H9 (cell line): Measurements from ENCODE around the gene CDH13. TPM values are rescaled to one million over a fixed set of nuclear protein-coding genes. Genes with fewer than 3 reads are reported as not detected.

ENCODE experiments used
- DNase-seq: peaks from one replicate; pipeline ENCODE4 v3.0.0-alpha.2; 2017
- H2AFZ ChIP-seq: one replicate; pipeline ENCODE4 v1.6.1; 2013; ENCODE audit warnings: mild to moderate bottlenecking, low read length, control low read depth, moderate library complexity
- H2AK5ac ChIP-seq: 2 replicates; pipeline ENCODE4 v1.6.1; 2013; ENCODE audit warnings: low read length, control low read depth, mixed read lengths; ENCODE audit not compliant: insufficient read length
- H2BK120ac ChIP-seq: one replicate; pipeline ENCODE4 v1.6.1; 2013; ENCODE audit warnings: low read depth, mild to moderate bottlenecking, low read length, control low read depth, inconsistent platforms; ENCODE audit not compliant: poor library complexity, severe bottlenecking
- H2BK12ac ChIP-seq: 2 replicates; pipeline ENCODE4 v1.6.1; 2013; ENCODE audit warnings: low read length, control low read depth, mixed read lengths, low read depth; ENCODE audit not compliant: insufficient read length
- H2BK15ac ChIP-seq: 2 replicates; pipeline ENCODE4 v1.6.1; 2013; ENCODE audit warnings: low read depth, low read length, control low read depth
- H2BK20ac ChIP-seq: one replicate; pipeline ENCODE4 v1.6.1; 2013; ENCODE audit warnings: low read depth, mild to moderate bottlenecking, low read length, control low read depth, inconsistent platforms; ENCODE audit not compliant: poor library complexity, severe bottlenecking
- H2BK5ac ChIP-seq: 2 replicates; pipeline ENCODE4 v1.6.1; 2013; ENCODE audit warnings: low read length, control low read depth, mixed read lengths; ENCODE audit not compliant: insufficient read length
- H3K14ac ChIP-seq: 2 replicates; pipeline ENCODE4 v1.6.1; 2013; ENCODE audit warnings: low read length, control low read depth; ENCODE audit not compliant: insufficient read depth
- H3K18ac ChIP-seq: 2 replicates; pipeline ENCODE4 v1.6.1; 2013; ENCODE audit warnings: low read depth, mild to moderate bottlenecking, mixed read lengths, low read length, control low read depth; ENCODE audit not compliant: insufficient read length
- H3K23ac ChIP-seq: 2 replicates; pipeline ENCODE4 v1.6.1; 2013; ENCODE audit warnings: low read length, control low read depth, mixed read lengths, low read depth; ENCODE audit not compliant: insufficient read length
- H3K23me2 ChIP-seq: 2 replicates; pipeline ENCODE4 v1.6.1; 2013; ENCODE audit warnings: low read depth, mild to moderate bottlenecking, mixed read lengths, low read length, control low read depth; ENCODE audit not compliant: insufficient read length, poor library complexity, severe bottlenecking
- H3K27ac ChIP-seq: 2 replicates; pipeline ENCODE4 v1.5.1; 2013; ENCODE audit warnings: low read length, control low read depth, mixed read lengths, low read depth; ENCODE audit not compliant: insufficient read length
- H3K27me3 ChIP-seq: 2 replicates; pipeline ENCODE4 v1.6.1; 2013; ENCODE audit warnings: low read length, control low read depth, inconsistent platforms; ENCODE audit not compliant: insufficient read depth
- H3K4ac ChIP-seq: 2 replicates; pipeline ENCODE4 v1.6.1; 2013; ENCODE audit warnings: low read depth, mild to moderate bottlenecking, control low read depth, inconsistent platforms, low read length, moderate library complexity
- H3K4me1 ChIP-seq: 2 replicates; pipeline ENCODE4 v1.6.1; 2013; ENCODE audit warnings: low read length, control low read depth, inconsistent platforms; ENCODE audit not compliant: insufficient read depth
- H3K4me2 ChIP-seq: 2 replicates; pipeline ENCODE4 v1.6.1; 2013; ENCODE audit warnings: low read length, control low read depth, mixed read lengths; ENCODE audit not compliant: insufficient read length, insufficient read depth
- H3K56ac ChIP-seq: 2 replicates; pipeline ENCODE4 v1.6.1; 2013; ENCODE audit warnings: low read depth, mild to moderate bottlenecking, mixed read lengths, low read length, control low read depth; ENCODE audit not compliant: insufficient read length
- H3K79me1 ChIP-seq: 2 replicates; pipeline ENCODE4 v1.6.1; 2013; ENCODE audit warnings: low read depth, mild to moderate bottlenecking, moderate library complexity, low read length, control low read depth, inconsistent platforms; ENCODE audit not compliant: insufficient read depth, poor library complexity, severe bottlenecking
- H3K79me2 ChIP-seq: 2 replicates; pipeline ENCODE4 v1.6.1; 2013; ENCODE audit warnings: low read length, control low read depth, inconsistent platforms; ENCODE audit not compliant: insufficient read depth
- H3K9ac ChIP-seq: 2 replicates; pipeline ENCODE4 v1.6.1; 2013; ENCODE audit warnings: low read length, control low read depth, mixed read lengths; ENCODE audit not compliant: insufficient read length; ENCODE audit errors: extremely low read depth
- H3K9me3 ChIP-seq: one replicate; pipeline ENCODE4 v1.6.1; 2013; ENCODE audit warnings: low read depth, low read length, inconsistent platforms; ENCODE audit not compliant: control insufficient read depth
- H3T11ph ChIP-seq: one replicate; pipeline ENCODE4 v1.6.1; 2013; ENCODE audit warnings: mild to moderate bottlenecking, low read length, control low read depth, inconsistent platforms
- H4K20me1 ChIP-seq: one replicate; pipeline ENCODE4 v1.6.1; 2013; ENCODE audit not compliant: control insufficient read depth, insufficient read length, insufficient read depth
- H4K5ac ChIP-seq: 2 replicates; pipeline ENCODE4 v1.6.1; 2013; ENCODE audit warnings: low read depth, mild to moderate bottlenecking, mixed read lengths, low read length, control low read depth; ENCODE audit not compliant: insufficient read length
- H4K8ac ChIP-seq: replicated peaks from 2 replicates; pipeline ENCODE4 v1.6.1; 2013; ENCODE audit warnings: low read length, control low read depth, mixed read lengths, low read depth; ENCODE audit not compliant: insufficient read length
- H4K91ac ChIP-seq: 2 replicates; pipeline ENCODE4 v1.6.1; 2013; ENCODE audit warnings: low read depth, mild to moderate bottlenecking, moderate library complexity, mixed read lengths, low read length, control low read depth; ENCODE audit not compliant: insufficient read length
- H3K27ac Mint-ChIP-seq, 3 experiments: 2 replicates in 2 of 3; 3 replicates in 1 of 3; pipeline ENCODE4 v1.8.0; 2020 to 2021; ENCODE audit warnings: mixed read lengths in 3 of 3, mild to moderate bottlenecking in 1 of 3, moderate library complexity in 1 of 3
- H3K27me3 Mint-ChIP-seq: 2 replicates; pipeline ENCODE4 v1.8.0; 2021; ENCODE audit warnings: low read depth, mild to moderate bottlenecking, moderate library complexity, mixed read lengths
- H3K36me3 Mint-ChIP-seq, 3 experiments: 2 replicates in 2 of 3; 3 replicates in 1 of 3; pipeline ENCODE4 v1.8.0; 2020 to 2021; ENCODE audit warnings: low read depth in 3 of 3, mixed read lengths in 3 of 3; ENCODE audit not compliant: insufficient read depth in 1 of 3
- H3K4me1 Mint-ChIP-seq, 2 experiments: 2 replicates each; pipeline ENCODE4 v1.8.0; 2020; ENCODE audit warnings: mixed read lengths in 2 of 2
- H3K4me3 Mint-ChIP-seq, 2 experiments: 2 replicates in 1 of 2; 3 replicates in 1 of 2; pipeline ENCODE4 v1.8.0; 2020 to 2021; ENCODE audit warnings: mild to moderate bottlenecking in 2 of 2, mixed read lengths in 2 of 2, moderate library complexity in 1 of 2
- H3K9me3 Mint-ChIP-seq, 2 experiments: 2 replicates in 1 of 2; 3 replicates in 1 of 2; pipeline ENCODE4 v1.8.0; 2020; ENCODE audit warnings: mild to moderate bottlenecking in 2 of 2, mixed read lengths in 2 of 2, moderate library complexity in 1 of 2
- CTCF ChIP-seq: fragments of 200-600 bp; sonication (generic); conservative IDR thresholded peaks from 3 replicates; pipeline ENCODE4 v1.8.0; 2021; ENCODE audit warnings: antibody characterized with exemption, mild to moderate bottlenecking
- WGBS: extraction: QIAGEN DNeasy Blood & Tissue Kit; methylation state at CpG from one replicate; pipeline ENCODE4 v1.1.7; 2013; ENCODE audit warnings: missing lambda C conversion rate, low lambda C conversion rate, mixed read lengths; ENCODE audit not compliant: insufficient read length; ENCODE audit errors: extremely low coverage; 5-methylcytosine and 5-hydroxymethylcytosine counted together
- total RNA-seq: library from RNA; stranded (reverse); gene quantifications from 2 replicates; pipeline ENCODE4 v1.2.1, GENCODE V29; 2021

CDH13 gene
- total RNA-seq, 1 experiment from 2014 or later = 1.5 TPM

GRCh38 chr16:83356266-83356665 is 729.5 kb downstream of the CDH13 start:
- WGBS = no CpG with 5 or more reads among the region's 4 CpGs
- no peaks in the 10 kb centered on the region for H3K23me2 ChIP-seq
- Mint-ChIP-seq H3K4me1 (0 out of 4 replicates have a peak, but pooled peaks cover 0 to 2% of the 10 kb centered on the region in 2 experiments), H3K27me3 (no peaks in the 10 kb centered on the region; the same call in none of the 2 replicates), H3K4me3 (no peak overlapping the region), H3K36me3 (no peaks in the 10 kb centered on the region), H3K27ac (no peak overlapping the region), H3K9me3 (no peaks in the 10 kb centered on the region)
- no peaks in the 10 kb centered on the region for H3K9me3 ChIP-seq
- H2AFZ ChIP-seq = no peak overlapping the region
- no peak overlapping the region for H3T11ph ChIP-seq
- H3K4ac ChIP-seq = no peak overlapping the region
- DNase-seq = peak; percentile 35
- no peak overlapping the region for H2AK5ac ChIP-seq
- H3K4me2 ChIP-seq = no peak overlapping the region
- H4K8ac ChIP-seq = no peak overlapping the region
- no peak overlapping the region for H3K23ac ChIP-seq
- no peak overlapping the region for H3K18ac ChIP-seq
- H4K91ac ChIP-seq = no peak overlapping the region
- H2BK20ac ChIP-seq = no peak overlapping the region
- TF ChIP-seq CTCF = peak; percentile 73
- H2BK12ac ChIP-seq = no peak overlapping the region
- H3K56ac ChIP-seq = no peak overlapping the region
- no peak overlapping the region for H2BK120ac ChIP-seq
- no peak overlapping the region for H2BK5ac ChIP-seq
- H3K79me1 ChIP-seq = no peaks in the 10 kb centered on the region
- no peaks in the 10 kb centered on the region for H3K4me1 ChIP-seq
- H2BK15ac ChIP-seq = no peak overlapping the region
- no peak overlapping the region for H3K14ac ChIP-seq
- no peaks in the 10 kb centered on the region for H3K27me3 ChIP-seq
- no peak overlapping the region for H3K9ac ChIP-seq
- no peaks in the 10 kb centered on the region for H4K20me1 ChIP-seq
- no peak overlapping the region for H4K5ac ChIP-seq
- H3K79me2 ChIP-seq = no peaks in the 10 kb centered on the region
- no peak overlapping the region for H3K27ac ChIP-seq
